GOT3 (cell line): ENCODE measurements around the gene PRKCI.
"Not testable (repeated sequence)": the region's sequence is repeated elsewhere in the genome, so short reads cannot be mapped to it uniquely, and the experiment has no call there.

Source experiments
- DNase-seq: peaks from one replicate; lab custom pipeline; 2025; ENCODE audit warnings: mixed read lengths; lab: John Stamatoyannopoulos, UW

Gene PRKCI

DNA sequence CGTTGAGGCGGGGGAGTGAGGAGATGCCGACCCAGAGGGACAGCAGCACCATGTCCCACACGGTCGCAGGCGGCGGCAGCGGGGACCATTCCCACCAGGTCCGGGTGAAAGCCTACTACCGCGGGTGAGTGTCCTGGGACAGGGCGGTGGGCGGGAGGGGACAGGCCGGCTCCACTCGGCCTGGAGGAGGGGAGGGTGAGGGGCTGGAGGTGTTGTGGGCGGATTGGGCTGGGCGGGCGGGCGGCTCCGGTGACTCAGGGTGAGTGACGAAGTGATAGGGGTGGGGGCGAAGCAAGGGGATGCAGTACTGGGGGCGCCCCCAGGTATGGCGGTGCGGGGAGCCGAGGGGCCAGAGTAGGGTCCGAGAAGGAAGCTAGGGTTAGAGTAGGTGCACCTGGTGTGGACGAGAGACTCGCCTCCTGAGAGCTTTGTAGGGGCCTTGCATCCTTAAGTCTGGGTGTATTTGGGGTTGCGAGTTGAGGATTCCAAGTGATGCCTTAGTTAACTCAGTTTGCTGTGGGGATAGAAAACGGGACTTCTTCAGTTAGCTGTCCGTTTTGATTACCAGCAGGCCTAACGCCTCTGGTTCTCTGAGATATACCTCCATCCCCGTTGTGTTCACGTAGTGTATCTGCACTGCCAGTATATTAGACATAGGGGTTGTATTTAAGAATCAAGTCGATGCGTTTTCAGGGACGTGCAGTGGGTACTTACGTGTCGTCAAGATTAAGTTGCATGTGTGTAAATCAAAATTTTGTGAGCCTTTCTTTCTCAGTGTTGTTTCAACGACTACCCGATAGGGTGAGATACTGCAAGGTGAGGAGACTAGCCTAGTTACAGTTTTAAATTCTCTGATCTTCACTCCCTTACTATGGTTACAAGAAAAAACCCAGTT lies 670 bp downstream of the PRKCI start:
- no peak for DNase-seq

DNA sequence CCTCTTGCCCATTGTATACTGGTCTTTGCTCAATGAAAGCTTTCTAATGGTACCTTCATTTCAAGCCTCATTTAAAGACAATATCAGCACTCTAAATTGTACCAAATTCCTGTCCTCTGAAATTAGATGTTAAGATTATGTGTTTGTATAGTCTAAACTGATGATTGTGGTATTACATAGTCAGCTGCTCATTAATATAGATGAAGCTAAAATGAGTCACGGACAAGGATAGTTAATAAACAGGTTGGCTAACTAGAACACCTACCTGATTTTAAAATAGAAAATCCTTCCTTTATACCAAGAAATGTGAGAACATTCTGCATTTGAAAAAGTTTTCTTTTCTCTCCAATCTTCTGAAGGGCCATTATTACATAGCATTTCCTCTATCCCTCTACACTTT lies 2.9 kb downstream of the PRKCI start:
- no peak for DNase-seq

DNA sequence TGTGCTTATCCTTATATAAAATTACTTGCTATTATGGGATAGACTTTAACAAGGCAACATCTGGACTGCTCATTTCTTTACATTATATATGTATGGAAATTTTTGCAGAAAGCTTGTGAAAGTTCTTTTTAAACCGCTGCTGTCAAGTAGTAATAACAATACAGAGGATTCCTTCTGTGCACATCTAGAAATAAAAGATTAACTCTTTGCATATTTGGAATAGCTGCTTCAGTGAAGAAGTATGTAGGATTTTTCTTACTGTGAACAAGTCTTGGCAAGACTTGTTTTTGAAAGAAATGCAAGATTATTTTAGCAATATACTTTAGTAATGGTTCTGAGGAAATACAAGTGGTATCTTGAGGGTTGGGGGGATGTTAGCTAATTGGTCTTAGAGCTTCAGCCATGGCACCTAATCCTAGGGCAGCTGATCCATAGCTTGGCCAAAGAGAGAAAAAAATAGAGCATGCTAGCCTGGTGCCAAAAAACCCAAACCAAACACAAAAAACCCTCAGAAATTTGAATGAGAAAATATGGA lies 4.3 kb downstream of the PRKCI start:
- no peak for DNase-seq

DNA sequence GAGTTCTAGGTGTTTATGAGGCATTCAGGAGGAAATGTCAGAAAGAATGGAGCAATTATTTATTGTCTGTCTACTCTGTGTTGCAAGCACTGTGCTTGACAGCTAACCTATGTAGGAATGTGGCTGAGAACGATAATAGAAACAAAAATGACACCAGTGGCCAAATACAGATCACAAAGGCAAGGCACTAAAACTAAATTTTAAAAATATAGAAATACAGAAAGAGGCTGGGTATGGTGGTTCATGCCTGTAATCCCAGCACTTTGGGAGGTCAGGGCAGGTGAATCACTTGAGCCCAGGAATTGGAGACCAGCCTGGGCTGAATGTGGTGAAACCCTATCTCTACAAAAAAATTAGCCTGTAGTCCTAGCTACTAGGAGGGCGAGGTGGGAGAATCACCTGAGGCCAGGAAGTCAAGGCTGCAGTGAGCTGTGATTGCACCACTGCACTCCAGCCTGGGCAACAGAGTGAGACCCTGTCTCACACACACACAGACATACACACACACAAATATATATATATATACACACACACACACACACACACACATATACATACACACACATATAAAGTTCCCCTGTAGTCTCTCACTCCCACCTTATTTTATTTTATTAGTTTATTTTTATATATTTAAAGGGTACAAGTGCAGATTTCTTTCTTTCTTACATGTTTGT lies 6.0 kb downstream of the PRKCI start:
- no peak for DNase-seq

DNA sequence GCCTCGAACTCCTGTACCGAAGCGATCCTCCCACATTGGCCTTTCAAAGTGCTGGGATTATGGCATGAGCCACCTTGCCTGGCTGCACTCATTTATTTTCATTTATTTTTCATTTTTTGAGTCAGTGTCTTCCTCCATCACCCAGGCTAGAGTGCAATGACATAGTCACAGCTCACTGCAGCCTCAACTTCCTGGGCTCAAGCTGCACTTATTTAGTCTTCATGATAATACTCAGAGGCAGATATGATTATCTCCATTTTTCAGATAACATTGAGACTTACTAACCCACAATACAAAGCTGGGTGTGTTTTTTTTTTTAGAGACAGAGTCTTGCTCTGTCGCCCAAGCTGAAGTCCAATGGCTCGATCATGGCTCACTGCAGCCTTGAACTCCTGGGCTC lies 10.0 kb downstream of the PRKCI start:
- no peak for DNase-seq

DNA sequence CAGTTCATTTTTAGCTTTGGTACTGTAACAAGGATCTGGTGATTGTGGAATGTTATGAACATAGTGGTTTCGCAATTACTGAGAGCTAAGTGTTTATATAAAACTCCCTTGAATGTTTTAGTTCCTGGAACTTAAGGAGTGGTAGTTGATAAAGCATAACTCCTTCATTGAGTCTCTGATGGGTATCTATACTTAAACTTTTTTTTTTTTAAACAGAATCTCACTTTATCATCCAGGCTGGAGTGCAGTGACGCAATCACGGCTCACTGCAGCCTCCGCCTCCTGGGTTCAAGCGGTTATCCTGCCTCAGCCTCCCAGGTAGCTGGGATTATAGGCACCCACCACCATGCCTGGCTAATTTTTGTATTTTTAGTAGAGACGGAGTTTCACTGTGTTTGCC lies 11.3 kb downstream of the PRKCI start:
- no peak for DNase-seq

DNA sequence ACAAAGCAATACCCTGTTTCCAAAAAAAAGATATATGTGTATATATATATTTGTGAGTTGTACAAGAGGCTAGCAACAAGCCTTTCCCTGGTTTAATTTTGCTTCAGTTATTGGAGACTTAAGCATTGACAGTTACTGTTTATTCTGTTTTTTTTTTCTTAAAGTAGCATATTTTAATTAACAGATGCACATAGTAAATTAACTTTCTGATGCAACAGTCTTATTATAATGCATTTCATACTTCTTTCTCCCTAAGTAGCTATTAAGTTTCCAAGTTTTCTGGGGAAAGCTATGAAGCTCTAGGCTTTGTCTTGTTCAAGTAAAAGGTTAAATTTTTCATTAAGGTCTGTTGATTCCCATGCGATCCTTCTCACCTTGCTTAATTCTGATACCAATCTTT lies 17.9 kb downstream of the PRKCI start:
- no peak for DNase-seq

DNA sequence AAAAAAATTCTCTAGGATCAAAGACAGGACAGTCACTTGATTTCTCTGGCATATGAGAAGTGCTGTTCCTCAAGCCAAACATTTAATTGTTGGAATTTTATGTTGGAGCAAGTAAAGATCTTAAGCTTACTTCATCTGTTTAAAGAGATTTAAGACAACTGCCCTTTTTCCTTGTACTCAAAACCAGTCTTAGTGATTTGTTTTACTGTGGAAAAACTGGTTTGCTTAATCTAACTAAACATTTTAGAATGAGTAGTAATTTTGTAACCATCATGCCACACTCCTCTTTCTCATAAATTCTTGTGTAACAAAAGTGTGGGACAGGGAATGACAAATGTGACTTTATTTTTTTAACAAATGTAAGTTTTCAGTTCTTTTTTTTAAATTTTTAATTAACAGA lies 18.4 kb downstream of the PRKCI start:
- no peak for DNase-seq

DNA sequence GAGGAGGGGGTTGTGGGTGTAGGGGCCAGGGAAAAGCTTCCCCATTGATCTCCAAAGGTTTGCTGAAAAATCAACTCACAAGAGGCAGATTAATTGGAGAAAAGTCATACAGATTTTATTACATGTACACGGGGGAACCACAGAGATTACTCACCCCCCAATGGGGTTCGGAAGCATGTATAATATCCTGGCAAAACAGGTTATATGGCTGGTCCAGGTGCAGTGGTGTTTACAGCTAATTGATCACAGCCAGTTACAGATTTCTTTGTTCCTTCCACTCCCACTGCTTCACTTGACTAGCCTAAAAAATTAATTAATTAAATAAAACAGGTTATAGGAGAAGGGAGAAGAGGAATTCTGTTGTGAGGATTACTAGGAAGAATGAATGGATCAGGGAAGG lies 22.4 kb downstream of the PRKCI start:
- no peak for DNase-seq

DNA sequence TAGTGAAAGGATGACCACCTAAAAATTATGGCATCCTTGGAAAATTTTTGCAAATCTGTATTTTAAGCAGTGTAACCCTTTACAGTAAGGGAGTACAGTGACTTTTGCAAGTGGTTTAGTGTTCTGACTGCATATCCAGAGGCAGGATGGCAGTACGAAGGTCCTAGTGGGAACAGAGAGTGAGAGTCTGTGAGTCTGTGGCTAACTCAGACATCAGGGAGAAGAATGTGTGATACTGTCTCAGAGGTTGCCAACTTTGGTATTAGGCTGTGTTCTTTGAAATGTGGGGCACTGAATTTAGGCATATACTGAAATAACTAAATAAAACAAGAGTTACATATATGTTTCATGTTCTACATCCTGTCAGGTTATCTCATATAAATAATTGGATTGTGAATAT lies 25.7 kb downstream of the PRKCI start:
- no peak for DNase-seq

DNA sequence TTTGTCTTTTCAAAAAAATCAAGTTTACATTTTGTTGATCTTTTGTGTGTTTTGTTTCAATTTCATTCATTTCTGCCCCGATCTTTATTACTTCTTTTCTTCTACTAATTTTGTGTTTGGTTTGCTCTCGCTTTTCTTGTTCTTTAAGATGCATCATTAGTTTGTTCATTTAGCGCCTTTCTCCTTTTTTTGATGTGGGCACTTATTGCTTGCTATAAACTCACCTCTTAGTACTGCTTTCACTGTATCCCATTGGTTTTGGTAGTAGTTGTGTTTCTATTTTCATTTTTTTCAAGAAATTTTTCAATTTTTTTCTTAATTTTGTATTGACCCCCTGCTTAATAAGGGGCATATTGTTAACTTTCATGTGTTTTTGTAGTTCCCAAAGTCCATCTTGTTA lies 34.4 kb downstream of the PRKCI start:
- no peak for DNase-seq

DNA sequence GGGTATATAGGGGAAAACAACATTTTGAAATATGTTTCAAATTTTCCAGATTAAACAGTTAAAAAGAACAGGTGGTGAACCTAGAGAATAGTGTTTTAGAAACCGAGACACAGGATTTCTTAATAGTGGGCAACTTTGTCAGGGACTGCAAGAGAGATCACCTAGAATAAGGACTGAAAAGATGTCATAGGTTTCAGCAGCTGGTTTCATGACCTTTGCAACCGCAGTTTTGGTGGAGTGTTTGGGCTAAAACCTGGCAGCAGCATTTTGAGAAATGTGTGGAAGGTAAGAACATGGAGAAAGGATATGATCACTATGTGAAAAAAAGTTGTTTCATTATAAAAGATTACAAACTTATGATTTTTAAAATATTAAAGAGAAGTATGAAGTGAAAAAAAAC lies 34.9 kb downstream of the PRKCI start:
- DNase-seq, result no peak

DNA sequence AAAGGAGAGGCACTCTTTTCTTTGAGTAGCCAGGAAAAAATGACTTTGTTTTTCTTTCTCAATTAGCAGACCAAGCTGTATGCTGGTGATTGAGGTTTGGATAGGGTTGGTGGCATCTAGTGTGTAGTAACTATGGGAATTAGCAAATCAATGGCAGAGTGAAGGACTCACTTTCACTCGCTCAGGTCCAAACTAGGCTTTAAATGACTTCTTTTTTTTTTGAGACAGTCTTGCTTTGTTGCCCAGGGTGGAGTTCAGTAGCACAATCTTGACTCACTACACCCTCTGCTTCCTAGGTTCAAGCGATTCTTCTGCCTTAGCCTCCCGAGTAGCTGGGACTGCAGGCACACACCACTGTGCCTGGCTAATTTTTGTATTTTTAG lies 35.9 kb downstream of the PRKCI start:
- DNase-seq, result no peak

DNA sequence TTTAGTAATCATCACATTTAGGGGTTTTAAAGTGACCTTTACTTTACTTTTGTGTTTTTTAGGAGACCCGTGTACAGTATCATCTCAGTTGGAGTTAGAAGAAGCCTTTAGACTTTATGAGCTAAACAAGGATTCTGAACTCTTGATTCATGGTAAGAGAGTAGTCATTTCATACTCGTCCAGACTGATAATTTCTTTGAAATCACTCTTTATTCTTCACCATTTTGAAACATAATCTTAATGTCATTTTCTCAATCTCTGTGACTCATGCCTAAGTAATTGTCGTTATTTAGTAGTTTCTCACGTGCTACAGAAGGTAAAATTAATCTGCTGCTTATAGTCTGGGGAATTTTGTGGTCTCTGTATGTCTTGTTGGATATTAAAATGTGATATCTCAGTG lies 37.7 kb downstream of the PRKCI start:
- no peak for DNase-seq

DNA sequence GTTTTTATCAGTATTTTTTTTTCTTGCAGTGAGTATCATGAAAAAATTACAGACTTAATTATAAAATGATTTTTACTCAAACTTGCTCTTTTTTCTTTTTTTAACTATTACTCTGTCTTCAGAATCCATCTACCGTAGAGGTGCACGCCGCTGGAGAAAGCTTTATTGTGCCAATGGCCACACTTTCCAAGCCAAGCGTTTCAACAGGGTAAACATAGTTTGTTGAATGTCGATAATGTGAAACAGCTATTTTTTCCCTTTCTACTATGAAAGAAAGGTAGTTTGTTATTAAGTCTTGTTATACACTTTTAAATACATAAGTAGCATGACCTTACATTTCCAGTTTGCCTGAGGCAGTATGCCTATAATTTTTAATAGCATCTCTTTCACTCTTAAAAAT lies 45.6 kb downstream of the PRKCI start:
- DNase-seq, result no peak

DNA sequence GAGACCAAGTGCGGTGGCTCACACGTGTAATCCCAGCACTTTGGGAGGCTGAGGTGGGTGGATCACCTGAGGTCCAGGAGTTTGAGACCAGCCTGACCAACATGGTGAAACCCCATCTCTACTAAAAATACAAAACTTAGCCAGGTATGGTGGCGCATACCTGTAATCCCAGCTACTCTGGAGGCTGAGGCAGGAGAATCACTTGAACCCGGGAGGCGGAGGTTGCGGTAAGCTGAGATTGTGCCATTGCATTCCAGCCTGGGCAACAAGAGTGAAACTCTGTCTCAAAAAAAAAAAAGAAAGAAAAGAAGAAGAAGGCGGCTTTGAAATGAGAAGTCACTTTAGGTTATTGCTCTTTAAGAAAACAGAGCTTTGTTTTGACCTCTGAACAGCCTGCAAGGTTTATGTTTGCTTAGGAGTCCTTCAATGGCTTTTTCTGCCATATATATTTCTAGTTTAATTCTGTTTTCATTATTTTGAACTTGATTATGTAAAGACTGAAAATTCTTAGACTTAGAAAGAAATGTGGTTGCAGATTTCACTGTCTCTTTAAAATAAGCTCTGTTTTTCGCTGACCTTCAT lies 47.5 kb downstream of the PRKCI start:
- not testable (repeated sequence) for DNase-seq

DNA sequence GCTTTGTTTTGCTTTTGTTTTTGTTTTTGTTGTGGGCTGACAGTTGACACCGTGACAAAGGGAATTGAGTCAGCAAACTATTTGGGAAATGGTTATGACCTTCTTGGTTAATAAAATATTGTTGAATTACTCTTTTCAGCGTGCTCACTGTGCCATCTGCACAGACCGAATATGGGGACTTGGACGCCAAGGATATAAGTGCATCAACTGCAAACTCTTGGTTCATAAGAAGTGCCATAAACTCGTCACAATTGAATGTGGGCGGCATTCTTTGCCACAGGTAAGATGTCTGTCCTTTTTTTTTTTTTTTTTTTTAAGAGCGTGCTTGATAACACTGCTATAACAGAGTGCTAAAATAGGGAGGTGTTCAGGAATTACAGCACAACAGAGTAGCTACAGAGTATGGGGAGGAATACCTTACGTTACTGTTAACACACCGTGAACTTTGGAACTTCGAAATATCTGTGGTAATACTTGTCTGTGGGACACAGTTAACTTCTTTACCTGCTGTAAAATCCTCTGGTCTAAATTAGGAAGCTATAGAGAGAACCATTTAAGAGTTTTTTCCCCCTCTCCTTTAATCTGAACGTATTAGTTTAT lies 48.2 kb downstream of the PRKCI start:
- DNase-seq, result no peak

DNA sequence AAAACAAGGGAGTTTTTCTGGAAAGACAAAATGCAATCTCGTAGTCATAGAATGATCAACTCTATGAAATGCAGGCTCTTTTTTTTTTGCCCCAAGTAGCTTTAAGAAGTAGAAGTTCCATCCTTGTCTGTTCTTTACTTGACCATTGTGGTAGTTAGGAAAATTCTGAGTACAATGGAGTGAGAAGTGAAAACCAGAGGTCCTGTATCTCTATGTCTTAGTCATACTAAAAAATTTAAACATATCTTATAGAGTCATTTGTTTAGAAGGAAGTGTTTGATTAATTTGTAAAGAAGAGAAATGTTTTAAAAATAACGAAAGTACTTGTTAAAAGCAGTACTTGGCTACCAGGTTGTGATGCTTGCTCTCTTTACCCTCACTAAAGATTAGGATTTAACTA lies 52.4 kb downstream of the PRKCI start:
- DNase-seq, result no peak

DNA sequence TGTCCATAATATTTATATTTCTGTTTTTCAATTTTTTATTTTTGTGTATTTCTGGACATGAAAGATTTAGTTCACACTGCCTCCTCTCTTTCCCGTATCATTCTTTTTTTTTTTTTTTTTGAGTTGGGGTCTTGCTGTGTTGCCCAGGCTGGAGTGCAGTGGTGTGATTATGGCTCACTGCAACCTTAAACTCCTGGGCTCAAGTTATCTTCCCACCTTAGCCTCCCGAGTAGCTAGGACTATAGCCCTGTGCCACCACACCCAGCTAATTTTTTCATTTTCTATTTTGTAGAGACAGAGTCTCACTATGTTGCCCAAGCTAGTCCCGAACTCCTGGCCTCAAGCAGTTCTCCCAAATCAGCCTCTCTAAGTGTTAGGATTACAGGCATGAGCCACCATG lies 53.6 kb downstream of the PRKCI start:
- no peak for DNase-seq

DNA sequence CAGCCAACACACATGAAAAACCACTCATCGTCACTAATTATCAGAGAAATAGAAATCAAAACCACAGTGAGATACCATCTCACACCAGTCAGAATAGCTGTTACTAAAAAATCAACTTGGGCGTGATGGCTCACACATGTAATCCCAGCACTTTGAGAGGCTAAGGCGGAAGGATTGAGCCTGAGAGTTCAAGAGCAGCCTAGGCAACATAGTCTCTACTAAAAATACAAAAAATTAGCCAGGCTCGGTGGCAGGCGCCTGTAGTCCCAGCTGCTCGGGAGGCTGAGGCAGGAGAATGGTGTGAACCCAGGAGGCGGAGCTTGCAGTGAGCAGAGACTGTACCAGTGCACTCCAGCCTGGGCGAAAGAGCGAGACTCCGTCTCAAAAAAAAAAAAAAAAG lies 55.1 kb downstream of the PRKCI start:
- not testable (repeated sequence) for DNase-seq

DNA sequence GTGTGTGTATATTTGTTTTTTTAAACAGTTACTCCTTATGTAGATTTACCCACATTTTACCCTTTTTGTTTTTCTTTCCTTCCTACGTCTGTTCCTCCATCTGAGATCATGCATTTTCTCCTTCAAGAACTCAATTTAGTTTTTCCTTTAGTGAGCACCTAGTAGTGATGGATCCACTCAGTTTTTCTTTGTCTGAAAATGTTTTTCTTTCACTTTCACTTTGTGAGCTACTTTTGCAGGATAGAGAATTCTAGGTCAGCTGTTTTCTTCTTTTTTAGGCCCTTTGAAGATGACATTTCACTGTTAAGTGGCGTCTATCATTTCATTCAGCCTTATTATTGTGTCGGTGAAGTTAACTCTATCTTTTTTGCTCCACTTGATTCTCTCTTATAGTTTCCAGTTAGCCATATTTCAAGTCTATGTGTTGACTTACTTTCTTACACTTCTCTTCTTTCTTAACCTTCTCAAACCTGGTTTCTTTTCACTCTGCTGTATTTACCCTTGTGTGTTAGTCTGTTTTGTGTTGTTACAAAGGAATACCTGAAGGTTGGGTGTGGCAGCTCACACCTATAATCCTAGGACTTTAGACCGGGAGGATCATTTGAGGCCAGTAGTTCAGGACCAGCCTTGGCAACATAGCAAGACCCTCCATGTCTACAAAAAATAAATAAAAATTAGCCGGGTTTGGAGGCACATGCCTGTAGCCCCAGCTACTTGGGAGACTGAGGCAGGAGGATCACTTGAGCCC lies 55.8 kb downstream of the PRKCI start:
- DNase-seq, result no peak

DNA sequence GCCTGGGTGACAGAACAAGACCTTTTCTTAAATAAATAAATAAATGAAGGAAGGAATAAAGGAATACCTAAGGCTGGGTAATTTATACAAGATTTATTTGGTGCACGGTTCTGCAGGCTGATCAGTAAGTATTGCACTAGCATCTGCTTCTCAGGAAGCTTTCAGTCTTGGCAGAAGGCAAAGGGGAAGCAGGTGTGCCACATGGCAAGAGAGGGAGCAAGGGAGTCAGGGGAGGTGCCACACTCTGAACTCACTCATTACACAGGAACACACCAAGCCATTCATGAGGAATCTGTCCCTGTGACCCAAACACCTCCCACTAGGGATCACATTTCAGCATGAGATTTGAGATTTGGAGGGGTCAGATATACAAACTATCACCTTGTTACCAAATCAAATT lies 56.4 kb downstream of the PRKCI start:
- DNase-seq, result no peak
